Dermis blood vessel endothelial cell (primary cell): ENCODE data around the gene ACOT6. TPM values are rescaled to one million over a fixed set of nuclear protein-coding genes. Genes with fewer than 3 reads are reported as not detected.
"Not testable (repeated sequence)": the region's sequence is repeated elsewhere in the genome, so short reads cannot be mapped to it uniquely, and the experiment has no call there.

ENCODE experiments used
- DNase-seq: peaks from one replicate; pipeline ENCODE4 v3.0.0; 2010
- total RNA-seq: library from RNA; depleted of rRNA; stranded (reverse); fragments of >200 nt; gene quantifications from 2 replicates; pipeline ENCODE4 v1.2.3, GENCODE V29; 2014

Gene ACOT6, protein sequence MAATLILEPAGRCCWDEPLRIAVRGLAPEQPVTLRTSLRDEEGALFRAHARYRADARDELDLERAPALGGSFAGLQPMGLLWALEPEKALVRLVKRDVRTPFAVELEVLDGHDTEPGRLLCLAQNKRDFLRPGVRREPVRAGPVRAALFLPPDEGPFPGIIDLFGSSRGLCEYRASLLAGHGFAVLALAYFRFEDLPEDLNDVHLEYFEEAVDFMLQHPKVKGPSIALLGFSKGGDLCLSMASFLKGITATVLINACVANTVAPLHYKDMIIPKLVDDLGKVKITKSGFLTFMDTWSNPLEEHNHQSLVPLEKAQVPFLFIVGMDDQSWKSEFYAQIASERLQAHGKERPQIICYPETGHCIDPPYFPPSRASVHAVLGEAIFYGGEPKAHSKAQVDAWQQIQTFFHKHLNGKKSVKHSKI
- not detected in 2 replicates for total RNA-seq

DNA sequence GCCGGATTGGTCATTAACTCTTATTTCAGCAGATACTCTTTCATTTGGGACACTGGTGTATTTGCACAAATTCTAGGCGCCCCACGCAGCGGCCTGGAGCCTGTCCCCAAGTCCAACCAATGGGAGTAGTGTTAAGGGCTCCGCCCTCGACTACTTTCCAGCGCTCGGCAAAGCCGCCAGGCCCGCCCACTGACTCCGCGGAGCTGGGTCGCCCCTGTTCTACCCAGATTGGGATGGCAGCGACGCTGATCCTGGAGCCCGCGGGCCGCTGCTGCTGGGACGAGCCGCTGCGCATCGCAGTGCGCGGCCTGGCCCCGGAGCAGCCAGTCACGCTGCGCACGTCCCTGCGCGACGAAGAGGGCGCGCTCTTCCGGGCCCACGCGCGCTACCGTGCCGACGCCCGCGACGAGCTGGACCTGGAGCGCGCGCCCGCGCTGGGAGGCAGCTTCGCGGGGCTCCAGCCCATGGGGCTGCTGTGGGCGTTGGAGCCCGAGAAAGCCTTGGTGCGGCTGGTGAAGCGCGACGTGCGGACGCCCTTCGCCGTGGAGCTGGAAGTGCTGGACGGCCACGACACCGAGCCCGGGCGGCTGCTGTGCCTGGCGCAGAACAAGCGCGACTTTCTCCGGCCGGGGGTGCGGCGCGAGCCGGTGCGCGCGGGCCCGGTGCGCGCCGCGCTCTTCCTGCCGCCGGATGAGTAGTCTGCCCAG lies at the start of gene ACOT6:
TSS of gene ACOT6 (plus strand) at position 179 of the 707 bp plus-strand sequence. CDS start at position 234, 55 bp downstream.
- peak; percentile 71 for DNase-seq

DNA sequence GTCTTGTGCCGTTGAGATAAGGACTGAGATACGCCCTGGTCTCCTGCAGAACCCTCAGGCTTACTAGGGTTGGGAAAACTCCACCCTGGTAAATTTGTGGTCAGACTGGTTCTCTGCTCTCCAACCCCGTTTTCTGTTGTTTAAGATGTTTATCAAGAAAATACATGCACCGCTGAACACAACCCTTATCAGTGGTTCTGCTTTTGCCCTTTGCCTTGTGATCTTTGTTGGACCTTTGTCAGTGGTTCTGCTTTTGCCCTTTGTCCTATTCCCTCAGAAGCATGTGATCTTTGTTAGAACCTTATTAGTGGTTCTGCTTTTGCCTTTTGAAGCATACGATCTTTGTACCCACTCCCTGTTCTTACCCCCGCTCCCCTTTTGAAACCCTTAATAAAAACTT lies 49.6 kb upstream of the ACOT6 start:
- not testable (repeated sequence) for DNase-seq

DNA sequence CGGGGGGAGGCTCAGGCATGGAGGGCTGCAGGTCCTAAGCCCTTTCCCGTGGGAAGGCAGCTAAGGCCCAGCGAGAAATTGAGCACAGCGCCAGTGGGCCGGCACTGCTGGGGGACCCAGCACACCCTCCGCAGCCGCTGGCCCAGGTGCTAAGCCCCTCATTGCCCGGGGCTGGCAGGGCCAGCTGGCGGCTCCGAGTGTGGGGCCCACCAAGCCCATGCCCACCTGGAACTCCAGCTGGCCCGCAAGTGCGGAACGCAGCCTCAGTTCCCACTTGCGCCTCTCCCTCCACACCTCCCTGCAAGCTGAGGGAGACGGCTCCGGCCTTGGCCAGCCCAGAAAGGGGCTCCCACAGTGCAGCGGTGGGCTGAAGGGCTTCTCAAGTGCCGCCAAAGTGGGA lies 45.9 kb upstream of the ACOT6 start:
- DNase-seq, result not testable (repeated sequence)

DNA sequence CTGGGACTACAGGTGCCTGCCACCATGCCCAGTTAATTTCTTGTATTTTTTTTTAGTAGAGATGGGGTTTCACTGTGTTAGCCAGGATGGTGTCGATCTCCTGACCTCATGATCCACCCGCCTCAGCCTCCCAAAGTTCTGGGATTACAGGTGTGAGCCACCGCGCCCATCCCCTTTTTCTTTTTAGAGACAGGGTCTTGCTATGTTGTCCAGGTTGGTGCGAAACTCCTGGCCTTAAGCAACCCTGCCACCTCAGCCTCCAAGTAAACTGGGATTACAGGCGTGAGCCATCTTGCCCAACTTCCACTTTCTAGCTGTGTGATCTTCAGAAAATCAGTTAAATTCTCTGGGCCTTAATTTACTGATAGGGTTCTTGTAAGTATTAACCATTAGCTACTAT lies 45.4 kb upstream of the ACOT6 start:
- DNase-seq, result not testable (repeated sequence)

DNA sequence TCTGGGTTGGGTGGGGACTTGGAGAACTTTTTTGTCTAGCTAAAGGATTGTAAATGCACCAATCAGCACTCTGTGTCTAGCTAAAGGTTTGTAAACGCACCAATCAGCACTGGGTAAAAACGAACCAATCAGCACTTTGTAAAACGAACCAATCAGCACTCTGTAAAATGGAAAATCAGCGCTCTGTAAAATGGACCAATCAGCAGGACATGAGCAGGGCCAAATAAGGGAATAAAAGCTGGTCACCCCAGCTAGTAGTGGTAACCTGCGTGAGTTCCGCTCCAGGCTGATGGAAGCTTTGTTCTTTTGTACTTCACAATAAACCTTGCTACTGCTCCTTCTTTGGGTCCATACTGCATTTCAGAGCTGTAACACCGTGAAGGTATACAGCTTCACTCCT lies 45.0 kb upstream of the ACOT6 start:
- no peak for DNase-seq

DNA sequence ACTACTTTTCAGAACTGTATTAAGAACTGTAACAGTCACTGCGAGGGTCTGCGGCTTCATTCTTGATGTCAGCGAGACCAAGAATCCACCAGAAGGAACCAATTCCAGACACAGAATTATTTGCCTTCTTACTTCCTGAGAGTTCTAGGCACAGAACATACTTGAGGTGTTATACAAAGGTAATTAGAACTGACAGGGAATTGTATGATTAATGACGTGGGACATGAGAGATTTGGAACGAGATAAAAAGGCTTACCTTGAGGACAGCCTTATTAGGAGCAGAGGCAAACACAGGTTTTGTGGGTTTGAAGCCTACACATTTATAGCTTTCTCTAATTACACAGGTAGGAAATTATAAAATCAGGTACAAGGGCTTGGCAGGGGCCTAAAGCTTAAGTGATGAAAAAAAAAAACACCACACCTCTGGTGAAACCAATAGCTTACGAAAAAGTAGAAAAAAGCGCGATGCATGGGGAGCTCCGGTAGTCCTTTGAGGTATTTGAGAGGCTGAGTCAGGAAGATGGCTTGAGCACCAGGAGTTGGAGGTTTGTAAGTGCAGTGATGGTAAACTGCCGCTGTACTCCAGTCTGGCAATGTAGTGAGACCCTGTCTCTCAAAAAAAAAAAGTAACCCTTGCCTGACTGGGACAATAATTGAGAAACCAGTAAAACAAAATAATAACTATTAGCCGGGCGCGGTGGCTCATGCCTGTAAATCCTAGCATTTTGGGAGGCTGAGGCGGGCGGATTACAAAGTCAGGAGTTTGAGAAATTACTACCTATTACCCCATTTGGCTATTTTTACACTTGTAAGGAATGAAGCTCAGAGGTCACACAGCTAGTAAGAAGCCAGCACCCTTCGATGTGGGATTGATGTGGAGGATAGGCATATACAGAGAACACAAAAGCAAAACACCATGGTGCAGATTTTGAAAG lies 44.1 kb upstream of the ACOT6 start:
- DNase-seq, result no peak

DNA sequence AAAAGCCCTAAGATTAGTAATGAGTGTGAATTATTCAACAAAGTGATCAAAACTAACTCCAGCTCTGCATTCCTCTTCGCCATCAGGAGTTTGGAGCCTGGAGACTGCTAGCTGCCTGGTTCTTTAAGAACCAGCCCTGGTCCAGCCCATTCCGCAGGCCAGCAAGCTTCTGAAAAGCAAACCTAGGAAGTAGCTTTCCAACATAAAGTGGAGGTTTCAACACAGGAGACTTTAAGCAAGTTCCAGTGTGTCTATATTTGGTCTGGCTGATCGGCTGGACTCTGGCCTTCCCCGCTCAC lies 43.5 kb upstream of the ACOT6 start:
- DNase-seq, result not testable (repeated sequence)

DNA sequence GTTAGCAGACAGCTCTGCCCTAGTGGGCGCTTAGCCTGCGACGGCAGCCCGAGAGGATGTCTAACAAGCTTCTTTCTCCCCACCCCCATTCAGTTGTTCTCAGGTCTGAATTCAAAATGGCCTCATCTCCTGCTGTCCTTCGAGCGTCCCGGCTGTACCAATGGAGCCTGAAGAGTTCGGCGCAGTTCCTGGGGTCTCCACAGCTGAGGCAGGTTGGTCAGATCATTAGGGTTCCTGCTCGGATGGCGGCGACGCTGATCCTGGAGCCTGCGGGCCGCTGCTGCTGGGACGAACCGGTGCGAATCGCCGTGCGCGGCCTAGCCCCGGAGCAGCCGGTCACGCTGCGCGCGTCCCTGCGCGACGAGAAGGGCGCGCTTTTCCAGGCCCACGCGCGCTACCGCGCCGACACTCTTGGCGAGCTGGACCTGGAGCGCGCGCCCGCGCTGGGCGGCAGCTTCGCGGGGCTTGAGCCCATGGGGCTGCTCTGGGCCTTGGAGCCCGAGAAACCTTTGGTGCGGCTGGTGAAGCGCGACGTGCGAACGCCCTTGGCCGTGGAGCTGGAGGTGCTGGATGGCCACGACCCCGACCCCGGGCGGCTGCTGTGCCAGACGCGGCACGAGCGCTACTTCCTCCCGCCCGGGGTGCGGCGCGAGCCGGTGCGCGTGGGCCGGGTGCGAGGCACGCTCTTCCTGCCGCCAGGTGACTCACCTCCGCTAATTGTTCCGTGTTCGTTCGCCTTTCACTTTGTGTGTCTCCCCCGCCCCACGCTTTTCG lies 42.9 kb upstream of the ACOT6 start, which contains the start of gene ACOT2:
TSS of gene ACOT2 (plus strand) at position 29 of the 774 bp plus-strand sequence. CDS start at position 57, 28 bp downstream.
- DNase-seq, result peak; percentile 92

DNA sequence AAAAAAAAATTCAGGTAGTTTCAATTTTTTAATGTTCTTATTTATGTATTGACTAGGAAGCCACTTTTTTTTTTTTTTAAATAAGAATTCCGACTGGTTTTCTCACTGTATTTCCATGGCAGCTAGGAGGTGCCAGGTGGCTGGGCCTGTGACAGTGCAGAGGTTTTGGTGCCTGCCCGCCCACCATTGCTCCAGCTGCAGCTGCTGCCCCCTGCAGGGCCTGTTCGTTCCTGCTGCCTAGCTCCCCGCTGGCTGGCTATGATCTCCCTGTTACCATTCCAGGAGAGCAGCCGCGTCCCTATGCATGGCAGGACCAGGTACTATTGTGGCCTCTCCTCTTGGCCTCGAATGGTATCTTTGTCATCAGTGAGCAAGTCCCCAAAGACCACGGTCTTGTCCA lies 41.4 kb upstream of the ACOT6 start:
- peak; percentile 69 for DNase-seq

DNA sequence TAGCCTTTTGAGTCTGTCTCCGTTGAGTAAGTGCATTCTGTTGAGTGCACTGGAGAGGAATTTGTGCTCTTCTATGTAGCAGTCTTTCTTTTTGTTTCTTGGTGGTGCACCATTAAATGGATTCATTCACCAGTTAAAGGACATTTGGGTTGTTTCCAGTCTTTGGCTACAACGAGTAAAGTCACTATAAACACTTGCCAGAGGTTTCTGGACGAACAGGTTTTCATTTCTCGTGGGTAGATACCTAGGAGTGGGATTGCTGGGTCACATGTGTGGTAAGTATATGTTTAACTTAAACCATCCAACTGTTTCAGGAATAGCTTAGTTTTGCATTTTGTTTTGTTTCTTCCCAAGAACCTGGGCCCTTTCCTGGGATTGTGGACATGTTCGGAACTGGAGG lies 39.3 kb upstream of the ACOT6 start:
- DNase-seq, result not testable (repeated sequence)

DNA sequence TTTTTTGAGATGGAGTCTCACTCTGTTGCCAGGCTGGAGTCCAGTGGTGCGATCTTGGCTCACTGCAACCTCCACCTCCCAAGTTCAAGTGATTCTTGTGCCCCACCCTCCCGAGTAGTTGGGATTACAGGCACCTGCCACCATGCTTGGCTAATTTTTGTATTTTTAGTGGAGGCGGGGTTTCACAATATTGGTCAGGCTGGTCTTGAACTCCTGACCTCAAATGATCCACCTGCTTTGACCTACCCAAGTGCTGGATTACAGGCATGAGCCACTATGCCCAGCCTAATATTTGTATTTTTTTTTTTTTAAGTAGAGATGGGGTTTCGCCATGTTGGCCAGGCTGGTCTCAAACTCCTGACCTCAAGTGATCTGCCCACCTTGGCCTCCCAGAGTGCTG lies 38.6 kb upstream of the ACOT6 start:
- DNase-seq, result not testable (repeated sequence)

DNA sequence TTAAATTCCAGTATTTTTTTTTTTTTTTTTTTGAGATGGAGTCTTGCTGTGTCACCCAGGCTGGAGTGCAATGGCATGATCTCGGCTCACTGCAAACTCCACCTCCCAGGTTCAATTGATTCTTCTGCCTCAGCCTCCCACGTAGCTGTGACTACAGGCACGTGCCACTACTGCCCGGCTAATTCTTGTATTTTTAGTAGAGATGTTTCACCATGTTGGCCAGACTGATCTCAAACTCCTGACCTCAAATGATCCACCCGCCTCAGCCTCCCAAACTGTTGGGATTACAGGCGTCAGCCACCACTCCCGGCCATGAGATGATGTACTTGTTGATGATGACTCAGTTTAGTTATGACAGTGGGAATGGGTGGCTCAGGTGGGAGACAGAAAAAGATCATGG lies 38.1 kb upstream of the ACOT6 start:
- not testable (repeated sequence) for DNase-seq

DNA sequence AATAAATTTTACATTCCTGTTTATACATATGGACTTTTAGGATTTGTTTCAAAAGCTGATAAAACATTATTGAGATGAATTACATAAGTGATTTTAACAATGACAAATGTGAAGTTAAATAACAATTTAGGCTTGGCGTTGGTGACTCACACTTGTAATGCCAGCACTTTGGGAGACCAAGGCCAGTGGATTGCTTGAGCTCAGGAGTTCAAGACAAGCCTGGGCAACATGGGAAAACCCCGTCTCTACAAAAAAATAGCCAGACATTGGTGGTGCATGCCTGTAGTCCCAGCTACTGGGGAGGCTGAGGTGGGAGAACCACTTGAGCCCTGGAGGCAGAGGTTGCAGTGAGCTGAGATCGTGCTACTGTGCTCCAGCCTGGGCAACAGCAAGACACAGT lies 35.9 kb upstream of the ACOT6 start:
- no peak for DNase-seq

DNA sequence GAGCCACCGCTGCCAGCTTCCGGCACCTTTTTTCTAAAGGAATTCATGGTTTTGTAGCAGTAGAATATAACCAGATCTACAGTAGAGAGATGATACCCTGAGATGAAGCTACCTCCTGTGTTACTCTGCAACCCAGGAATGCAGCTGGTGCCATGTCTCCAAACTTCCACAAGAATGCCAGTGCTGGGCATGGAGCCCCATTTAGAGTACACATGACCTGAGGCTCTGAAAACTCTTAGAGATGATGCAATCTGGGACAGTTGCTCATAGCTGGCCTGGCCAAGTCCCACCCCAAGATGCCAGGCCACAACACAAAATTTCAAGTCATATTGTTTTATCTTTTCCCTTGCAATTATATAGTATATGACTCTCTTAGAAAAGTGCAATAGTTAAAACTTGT lies 35.1 kb upstream of the ACOT6 start:
- DNase-seq, result not testable (repeated sequence)

DNA sequence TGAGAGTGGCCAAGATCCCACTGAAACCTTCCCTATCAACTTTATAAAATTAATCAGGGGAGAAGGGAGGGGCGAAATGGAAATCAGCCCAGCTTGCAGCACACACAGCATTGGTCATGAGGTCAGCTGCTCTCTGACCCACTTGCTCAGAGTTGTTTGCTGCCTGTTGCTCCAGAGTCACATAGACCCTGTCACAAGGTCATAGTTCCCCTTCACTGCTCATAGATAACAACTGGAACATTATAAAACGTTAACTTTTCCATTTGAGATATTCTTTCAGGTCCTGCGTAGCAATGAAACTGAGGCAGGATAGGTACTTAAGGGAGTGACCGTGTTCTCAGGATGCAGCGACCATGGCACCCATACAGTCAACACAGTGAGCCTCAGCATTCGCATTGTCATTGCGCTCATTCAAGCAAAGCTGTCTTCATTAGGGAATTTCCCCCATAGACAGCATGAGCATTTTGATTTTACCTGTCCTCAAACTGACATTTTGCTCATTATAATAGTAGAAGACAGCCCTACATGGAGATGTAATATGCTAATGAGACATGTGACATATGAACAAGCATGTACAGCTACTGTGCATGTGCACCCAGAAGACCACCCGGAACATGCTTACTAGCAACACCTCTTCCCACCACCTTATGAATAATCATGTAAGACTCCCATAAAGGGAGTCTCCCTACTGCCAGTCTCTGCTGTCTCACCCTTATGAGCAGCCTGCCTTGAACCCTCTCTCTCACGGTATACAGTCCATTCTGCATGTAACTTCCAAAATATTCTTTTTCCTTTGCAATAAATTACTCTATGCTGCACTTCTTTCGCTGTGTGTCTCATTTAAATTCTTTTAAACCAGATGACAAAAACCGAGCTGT lies 30.0 kb upstream of the ACOT6 start:
- not testable (repeated sequence) for DNase-seq

DNA sequence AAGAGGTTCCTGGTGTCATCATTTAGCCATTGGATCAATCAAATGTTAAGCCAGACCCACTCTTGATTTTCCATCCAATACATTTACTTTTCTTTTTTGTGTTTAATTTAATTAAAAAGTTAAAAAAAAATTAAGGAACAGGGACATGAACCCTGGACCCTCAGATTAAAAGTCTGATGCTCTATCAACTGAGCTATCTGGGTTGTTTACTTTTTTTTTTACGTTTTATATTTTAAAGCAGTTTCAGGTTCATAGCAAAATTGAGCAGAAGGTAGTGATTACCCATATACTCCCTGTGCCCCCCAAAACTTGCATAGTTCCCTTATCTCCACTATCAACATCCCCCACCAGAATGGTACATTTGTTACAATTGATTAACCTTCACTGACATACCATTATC lies 23.6 kb upstream of the ACOT6 start:
- no peak for DNase-seq

DNA sequence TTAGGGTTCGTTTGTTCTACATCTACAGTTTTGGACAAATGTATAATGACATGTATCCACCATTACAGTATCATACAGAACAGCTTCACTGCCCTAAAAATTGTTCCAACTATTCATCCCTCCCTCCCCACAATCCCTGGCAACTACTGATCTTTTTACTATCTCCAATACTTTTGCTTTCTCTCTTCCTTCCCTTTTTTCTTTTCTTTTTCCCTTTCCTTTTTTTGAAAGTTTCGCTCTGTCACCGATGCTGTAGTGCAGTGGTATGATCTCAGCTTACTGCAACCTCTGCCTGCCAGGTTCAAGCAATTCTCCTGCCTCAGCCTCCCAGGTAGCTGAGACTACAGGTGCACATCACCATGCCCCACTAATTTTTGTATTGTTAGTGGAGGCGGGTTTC lies 23.2 kb upstream of the ACOT6 start:
- DNase-seq, result no peak

DNA sequence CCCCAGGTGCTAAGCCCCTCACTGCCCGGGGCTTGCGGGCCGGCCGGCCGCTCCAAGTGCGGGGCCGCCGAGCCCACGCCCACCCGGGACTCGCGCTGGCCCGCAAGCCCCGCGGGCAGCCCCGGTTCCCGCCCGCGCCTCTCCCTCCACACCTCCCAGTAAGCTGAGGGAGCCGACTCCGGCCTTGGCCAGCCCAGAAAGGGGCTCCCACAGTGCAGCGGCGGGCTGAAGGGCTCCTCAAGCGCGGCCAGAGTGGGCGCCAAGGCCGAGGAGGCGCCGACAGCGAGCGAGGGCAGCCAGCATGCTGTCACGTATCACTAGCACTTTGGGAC lies 21.7 kb upstream of the ACOT6 start:
- not testable (repeated sequence) for DNase-seq

DNA sequence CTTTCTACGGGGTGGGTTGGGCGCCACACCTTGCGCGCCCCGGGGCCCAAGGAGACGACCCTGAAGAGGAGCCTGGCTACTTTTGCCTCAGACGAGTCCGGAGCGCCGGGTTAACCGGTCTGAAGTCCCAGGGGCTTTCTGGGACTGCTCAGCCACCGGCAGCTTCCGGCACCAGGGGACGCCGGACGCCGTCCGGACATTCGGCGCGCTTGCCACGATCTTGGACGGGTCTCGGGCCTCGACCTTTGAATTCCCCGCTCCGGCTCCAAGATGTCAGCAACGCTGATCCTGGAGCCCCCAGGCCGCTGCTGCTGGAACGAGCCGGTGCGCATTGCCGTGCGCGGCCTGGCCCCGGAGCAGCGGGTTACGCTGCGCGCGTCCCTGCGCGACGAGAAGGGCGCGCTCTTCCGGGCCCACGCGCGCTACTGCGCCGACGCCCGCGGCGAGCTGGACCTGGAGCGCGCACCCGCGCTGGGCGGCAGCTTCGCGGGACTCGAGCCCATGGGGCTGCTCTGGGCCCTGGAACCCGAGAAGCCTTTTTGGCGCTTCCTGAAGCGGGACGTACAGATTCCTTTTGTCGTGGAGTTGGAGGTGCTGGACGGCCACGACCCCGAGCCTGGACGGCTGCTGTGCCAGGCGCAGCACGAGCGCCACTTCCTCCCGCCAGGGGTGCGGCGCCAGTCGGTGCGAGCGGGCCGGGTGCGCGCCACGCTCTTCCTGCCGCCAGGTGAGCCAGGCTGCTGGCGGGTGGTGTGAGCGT lies 20.4 kb upstream of the ACOT6 start, which contains the start of gene ACOT4:
TSS of gene ACOT4 (plus strand) at position 184 of the 760 bp plus-strand sequence. CDS start at position 271, 87 bp downstream.
- DNase-seq, result peak; percentile 35

DNA sequence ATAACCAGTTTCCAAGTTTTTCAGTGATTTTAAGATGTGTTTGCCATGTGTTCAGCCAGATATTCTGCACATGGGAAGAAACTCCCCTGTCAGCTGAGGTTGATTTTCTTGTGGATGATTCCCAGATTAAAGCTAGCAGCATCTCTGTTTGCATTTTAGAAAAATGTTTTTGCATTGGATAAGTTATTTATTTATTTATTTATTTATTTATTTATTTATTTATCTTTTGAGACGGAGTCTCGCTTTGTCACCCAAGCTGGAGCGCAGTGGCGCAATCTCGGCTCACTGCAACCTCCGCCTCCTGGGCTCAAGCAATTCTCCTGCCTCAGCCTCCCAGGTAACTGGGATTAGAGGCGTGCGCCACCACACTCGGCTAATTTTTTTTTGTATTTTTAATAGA lies 17.8 kb upstream of the ACOT6 start:
- no peak for DNase-seq
